ENCODE data around the gene FHIP2A. TPM values are rescaled to one million over a fixed set of nuclear protein-coding genes. Genes with fewer than 3 reads are reported as not detected.
"Not testable (repeated sequence)": the region's sequence is repeated elsewhere in the genome, so short reads cannot be mapped to it uniquely, and the experiment has no call there.

Gene FHIP2A
- total RNA-seq, 2 donors from 2014 or later, result 14.3 to 21.6 TPM

DNA sequence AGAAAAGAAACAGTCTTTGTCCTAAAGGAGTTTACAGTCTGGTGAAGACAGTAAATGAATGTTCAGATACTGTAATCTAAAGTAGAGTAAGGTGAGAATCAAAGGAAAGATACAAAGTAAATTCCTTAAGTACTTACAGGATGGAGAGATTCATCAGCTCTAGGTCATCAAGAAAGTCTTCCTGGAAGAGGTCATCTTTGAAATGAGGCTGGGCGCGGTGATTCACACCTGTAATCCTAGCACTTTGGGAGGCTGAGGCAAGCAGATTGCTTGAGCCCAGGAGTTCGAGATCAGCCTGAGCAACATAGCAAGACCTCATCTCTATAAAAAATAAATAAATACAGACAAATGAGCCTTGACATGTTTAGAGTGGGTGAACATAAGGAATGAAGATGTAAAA lies 18.3 kb downstream of the FHIP2A start:
- DNase-seq (ENCODE audit: low spot score in 2 of 2) (no peak), ATAC-seq (no peak)
- Mint-ChIP-seq H3K36me3 (peaks cover 5 to 12% of the 10 kb centered on the region in 2 donors), H3K9me3 (no peaks in the 10 kb centered on the region), H3K27ac (peak overlapping the region in 1 of 2 donors; percentile 72)

GRCh38 chr10:114845978-114846693 lies 24.6 kb downstream of the FHIP2A start:
- Mint-ChIP-seq H3K9me3 (no peaks in the 10 kb centered on the region), H3K36me3 (peaks cover 17 to 39% of the 10 kb centered on the region in 2 donors), H3K27ac (no peak overlapping the region)
- DNase-seq (ENCODE audit: low spot score in 2 of 2), result no peak
- no peak for ATAC-seq

GRCh38 chr10:114847517-114847916 lies 25.9 kb downstream of the FHIP2A start:
- H3K36me3 Mint-ChIP-seq, result peaks cover 17 to 39% of the 10 kb centered on the region in 2 donors
- not testable (repeated sequence) for ATAC-seq; DNase-seq (ENCODE audit: low spot score in 2 of 2); H3K27ac Mint-ChIP-seq; H3K9me3 Mint-ChIP-seq

DNA sequence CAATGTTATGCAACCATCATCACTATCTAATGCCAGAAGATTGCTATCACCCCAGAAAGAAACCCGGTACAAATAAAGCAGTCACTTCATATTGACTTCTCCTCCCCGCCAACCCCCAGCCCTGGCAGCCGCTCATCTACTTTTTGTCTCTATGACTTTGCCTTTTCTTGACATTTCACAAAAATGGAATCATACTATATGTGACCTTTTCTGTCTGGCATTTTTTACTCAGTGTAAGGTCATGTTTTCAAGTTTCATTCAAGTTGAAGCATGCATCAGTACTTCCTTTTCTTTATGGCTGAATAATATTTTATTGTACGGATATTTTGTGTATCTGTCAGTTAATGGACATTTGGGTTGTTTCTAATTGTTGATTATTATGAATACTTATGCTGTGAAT lies 28.1 kb downstream of the FHIP2A start:
- Mint-ChIP-seq H3K36me3 (peaks cover 17 to 39% of the 10 kb centered on the region in 2 donors), H3K27ac (no peak overlapping the region), H3K9me3 (no peaks in the 10 kb centered on the region)
- DNase-seq (ENCODE audit: low spot score in 2 of 2) (no peak), ATAC-seq (no peak)

- ATAC-seq (peak; percentile 36 to 75), DNase-seq (ENCODE audit: low spot score in 2 of 2) (no peak)
- peaks cover 14 to 40% of the 10 kb centered on the region in 2 donors for H3K36me3 Mint-ChIP-seq
Observed at GRCh38 chr10:114850126-114850525, 28.5 kb downstream of the FHIP2A start.

DNA sequence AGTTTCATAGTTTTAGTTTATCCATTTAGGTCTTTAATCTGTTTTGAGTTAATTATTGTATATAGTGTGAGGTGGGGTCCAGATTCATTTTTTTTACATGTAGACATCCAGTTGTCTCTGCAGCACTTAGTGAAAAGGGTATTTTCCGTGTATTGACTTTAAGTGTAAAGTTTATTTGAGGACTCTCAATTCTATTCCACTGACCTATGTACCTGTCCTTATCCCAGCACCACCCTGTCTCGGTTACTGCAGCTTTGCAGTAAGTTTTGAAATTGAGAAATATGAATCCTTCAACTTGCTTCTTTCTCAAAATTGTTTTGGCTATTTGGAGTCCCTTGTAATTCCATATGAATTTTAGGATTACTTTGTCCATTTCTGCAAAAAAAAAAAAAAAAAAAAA lies 29.8 kb downstream of the FHIP2A start:
- H3K36me3 Mint-ChIP-seq, result peaks cover 11 to 41% of the 10 kb centered on the region in 2 donors
- H3K27ac Mint-ChIP-seq, result no peak overlapping the region
- ATAC-seq (no peak), DNase-seq (ENCODE audit: low spot score in 2 of 2) (no peak)
- no peaks in the 10 kb centered on the region for H3K9me3 Mint-ChIP-seq

More at GRCh38 chr10:114850126-114850525, 28.5 kb downstream of the FHIP2A start:
- Mint-ChIP-seq H3K27ac (no peak overlapping the region), H3K9me3 (no peaks in the 10 kb centered on the region)

DNA sequence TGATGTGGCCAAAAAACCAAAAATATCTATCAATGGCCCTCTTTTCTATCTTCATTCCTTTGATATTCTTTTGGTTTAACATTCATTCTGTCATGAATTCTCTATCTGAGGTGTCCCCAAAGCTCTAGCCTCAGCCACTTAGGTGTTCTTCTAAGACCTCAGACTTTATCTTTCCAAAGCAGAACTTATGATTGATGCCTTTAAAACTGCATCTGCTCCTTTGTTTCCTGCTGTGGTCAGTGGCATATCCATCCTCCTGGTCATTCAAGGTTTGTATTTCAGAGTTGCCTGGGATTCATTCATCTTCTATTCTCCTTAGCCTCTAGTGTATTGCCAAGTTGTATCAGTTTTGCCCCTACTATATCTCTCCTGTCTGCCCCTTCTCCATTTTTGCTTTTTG lies 30.6 kb downstream of the FHIP2A start:
- DNase-seq (ENCODE audit: low spot score in 2 of 2) (no peak), ATAC-seq (no peak)
- no peaks in the 10 kb centered on the region for H3K9me3 Mint-ChIP-seq
- H3K36me3 Mint-ChIP-seq, result peaks cover 11 to 49% of the 10 kb centered on the region in 2 donors
- H3K27ac Mint-ChIP-seq, result no peak overlapping the region

DNA sequence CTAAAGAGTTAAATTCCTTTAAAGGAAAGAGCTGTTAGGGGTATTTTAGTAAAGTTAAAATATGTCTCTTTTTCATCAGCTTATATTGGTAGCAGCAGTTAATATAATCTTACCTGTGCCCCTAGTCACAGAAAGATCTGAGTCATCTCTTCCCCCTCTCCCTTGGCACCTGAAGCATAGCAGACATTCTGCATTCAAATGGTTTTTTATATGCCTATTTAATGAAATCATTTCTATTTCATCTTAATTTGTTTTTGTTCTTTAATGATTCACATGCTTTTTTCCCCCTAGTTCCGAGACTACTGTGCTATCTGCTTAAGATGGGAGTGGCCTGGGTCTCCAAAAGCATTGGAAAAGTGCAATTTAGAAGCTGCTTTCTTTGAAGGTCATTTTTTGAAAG lies 33.3 kb downstream of the FHIP2A start:
- H3K36me3 Mint-ChIP-seq, result peaks cover 5 to 34% of the 10 kb centered on the region in 2 donors
- H3K27ac Mint-ChIP-seq, result peak overlapping the region in 1 of 2 donors; percentile 6
- no peak for ATAC-seq
- DNase-seq (ENCODE audit: low spot score in 2 of 2), result no peak
- no peaks in the 10 kb centered on the region for H3K9me3 Mint-ChIP-seq

- peaks cover 4 to 30% of the 10 kb centered on the region in 2 donors for H3K36me3 Mint-ChIP-seq
Observed at GRCh38 chr10:114855776-114856543, 34.4 kb downstream of the FHIP2A start.

GRCh38 chr10:114856544-114857287 lies 35.1 kb downstream of the FHIP2A start:
- peaks cover 4 to 30% of the 10 kb centered on the region in 2 donors for H3K36me3 Mint-ChIP-seq

More at GRCh38 chr10:114855776-114856543, 34.4 kb downstream of the FHIP2A start:
- ATAC-seq (peak in 1 of 2 donors; percentile 71), DNase-seq (ENCODE audit: low spot score in 2 of 2) (no peak)
- no peaks in the 10 kb centered on the region for H3K9me3 Mint-ChIP-seq
- peak overlapping the region in 1 of 2 donors; percentile 82 for H3K27ac Mint-ChIP-seq

DNA sequence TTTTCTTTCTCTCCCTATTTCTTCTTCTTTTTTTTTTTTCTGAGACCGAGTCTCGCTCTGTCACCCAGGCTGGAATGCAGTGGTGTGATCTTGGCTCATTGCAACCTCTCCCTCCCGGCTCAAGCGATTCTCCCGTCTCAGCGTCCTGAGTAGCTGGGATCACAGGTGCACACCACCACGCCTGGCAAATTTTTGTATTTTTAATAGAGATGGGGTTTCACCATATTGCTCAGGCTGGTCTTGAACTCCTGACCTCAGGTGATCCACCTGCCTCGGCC lies 35.6 kb downstream of the FHIP2A start:
- peaks cover 4 to 30% of the 10 kb centered on the region in 2 donors for H3K36me3 Mint-ChIP-seq
- not testable (repeated sequence) for DNase-seq (ENCODE audit: low spot score in 2 of 2); H3K9me3 Mint-ChIP-seq; ATAC-seq
- H3K27ac Mint-ChIP-seq, result peak overlapping the region; percentile 71 to 80

More at GRCh38 chr10:114856544-114857287, 35.1 kb downstream of the FHIP2A start:
- Mint-ChIP-seq H3K9me3 (no peaks in the 10 kb centered on the region), H3K27ac (peak overlapping the region in 1 of 2 donors; percentile 80)
- ATAC-seq (peak; percentile 76 to 90), DNase-seq (ENCODE audit: low spot score in 2 of 2) (no peak)

- no peaks in the 10 kb centered on the region for H3K9me3 Mint-ChIP-seq
- DNase-seq (ENCODE audit: low spot score in 2 of 2) (no peak), ATAC-seq (no peak)
- H3K27ac Mint-ChIP-seq, result peak overlapping the region in 1 of 2 donors; percentile 71
- H3K36me3 Mint-ChIP-seq, result peaks cover 4 to 30% of the 10 kb centered on the region in 2 donors
Observed at GRCh38 chr10:114857922-114858629, 36.5 kb downstream of the FHIP2A start.

DNA sequence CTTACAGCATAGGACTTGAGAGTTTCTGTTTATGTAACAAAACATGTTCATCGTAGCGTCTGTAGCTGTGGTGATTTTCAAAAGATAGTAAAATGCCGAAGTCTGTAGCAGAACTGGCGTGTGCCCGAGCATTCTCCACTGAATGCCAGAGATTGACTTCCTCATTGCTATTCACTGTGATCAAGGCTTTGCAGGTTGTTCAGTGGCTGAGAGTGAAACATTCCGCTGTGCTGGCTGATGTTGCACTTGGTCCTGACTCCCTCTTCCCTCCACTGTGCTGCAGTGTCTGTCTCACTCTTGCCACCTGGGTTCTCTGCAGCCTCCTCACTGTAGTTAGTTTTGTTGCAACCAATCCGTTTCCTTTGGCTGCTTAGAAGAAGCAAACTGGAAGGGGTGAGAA lies 37.6 kb downstream of the FHIP2A start:
- Mint-ChIP-seq H3K27ac (no peak overlapping the region), H3K36me3 (peaks cover 4 to 31% of the 10 kb centered on the region in 2 donors), H3K9me3 (no peaks in the 10 kb centered on the region)
- ATAC-seq (peak in 1 of 2 donors; percentile 30), DNase-seq (ENCODE audit: low spot score in 2 of 2) (no peak)

GRCh38 chr10:114862456-114862855 lies 40.9 kb downstream of the FHIP2A start:
- H3K27ac Mint-ChIP-seq, result no peak overlapping the region
- DNase-seq (ENCODE audit: low spot score in 2 of 2) (no peak), ATAC-seq (no peak)
- H3K36me3 Mint-ChIP-seq, result peaks cover 4 to 15% of the 10 kb centered on the region in 2 donors
- no peaks in the 10 kb centered on the region for H3K9me3 Mint-ChIP-seq

- peaks cover 0 to 11% of the 10 kb centered on the region in 2 donors for H3K36me3 Mint-ChIP-seq
- no peaks in the 10 kb centered on the region for H3K9me3 Mint-ChIP-seq
- no peak for ATAC-seq
- no peak overlapping the region for H3K27ac Mint-ChIP-seq
- DNase-seq (ENCODE audit: low spot score in 2 of 2), result no peak
Observed at GRCh38 chr10:114867365-114867764, 45.8 kb downstream of the FHIP2A start.

DNA sequence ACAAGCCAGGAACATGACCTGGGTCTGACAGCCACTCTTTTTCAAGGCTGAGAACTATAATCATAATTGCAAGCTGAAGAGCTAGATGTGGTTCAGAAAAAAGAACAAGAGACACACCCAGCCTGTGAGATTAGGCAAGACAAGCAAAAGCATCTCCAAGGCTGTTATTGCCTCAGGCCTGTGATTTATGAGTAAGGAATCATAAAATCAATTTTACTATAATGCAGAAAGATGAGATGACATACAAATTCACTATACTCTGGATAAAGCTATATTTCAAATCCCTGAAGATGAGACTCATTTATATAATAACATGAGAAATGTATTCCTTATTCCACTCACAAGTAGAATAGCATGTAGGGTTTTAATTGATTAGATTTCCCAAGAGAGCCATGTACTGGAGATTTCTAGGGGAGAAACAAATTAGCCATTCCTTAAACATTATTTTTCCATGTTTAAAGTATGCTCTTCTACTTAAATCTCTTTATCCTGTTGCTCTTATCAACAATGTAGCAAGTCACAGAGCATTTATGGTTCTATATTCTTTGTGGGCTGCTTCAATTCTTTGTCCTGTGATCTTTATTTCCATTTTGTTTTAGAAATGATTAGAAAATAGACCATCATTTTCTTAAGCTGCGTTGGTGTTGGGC lies 47.4 kb downstream of the FHIP2A start:
- Mint-ChIP-seq H3K27ac (no peak overlapping the region), H3K36me3 (peaks cover 0 to 11% of the 10 kb centered on the region in 2 donors), H3K9me3 (no peaks in the 10 kb centered on the region)
- ATAC-seq (no peak), DNase-seq (ENCODE audit: low spot score in 2 of 2) (no peak)

All from activated naive CD4-positive, alpha-beta T cell treated with anti-CD3 and anti-CD28 coated beads, Interleukin-2, amount 50 U/mL, for 72 hours (primary cell).